ENCODE measurements around the gene FZD2.

FZD2 gene

GRCh38 chr17:44607836-44608690 lies 50.8 kb downstream of the FZD2 start:
- DNase-seq (ENCODE audit: low read depth): no peak

GRCh38 chr17:44608727-44609435 lies 51.6 kb downstream of the FZD2 start:
- DNase-seq (ENCODE audit: low read depth): no peak

GRCh38 chr17:44610331-44610730 lies 53.0 kb downstream of the FZD2 start:
- DNase-seq (ENCODE audit: low read depth): no peak

Data from stimulated activated CD8-positive, alpha-beta memory T cell treated with anti-CD3 and anti-CD28 coated beads, Interleukin-4, amount 100 ng/mL, for 24 hours (primary cell).